ENCODE data around the gene ZIC2. TPM values are rescaled to one million over a fixed set of nuclear protein-coding genes. Genes with fewer than 3 reads are reported as not detected.
"Not testable (repeated sequence)": the region's sequence is repeated elsewhere in the genome, so short reads cannot be mapped to it uniquely, and the experiment has no call there.

ZIC2 gene
- total RNA-seq, 1 donor = not detected

DNA sequence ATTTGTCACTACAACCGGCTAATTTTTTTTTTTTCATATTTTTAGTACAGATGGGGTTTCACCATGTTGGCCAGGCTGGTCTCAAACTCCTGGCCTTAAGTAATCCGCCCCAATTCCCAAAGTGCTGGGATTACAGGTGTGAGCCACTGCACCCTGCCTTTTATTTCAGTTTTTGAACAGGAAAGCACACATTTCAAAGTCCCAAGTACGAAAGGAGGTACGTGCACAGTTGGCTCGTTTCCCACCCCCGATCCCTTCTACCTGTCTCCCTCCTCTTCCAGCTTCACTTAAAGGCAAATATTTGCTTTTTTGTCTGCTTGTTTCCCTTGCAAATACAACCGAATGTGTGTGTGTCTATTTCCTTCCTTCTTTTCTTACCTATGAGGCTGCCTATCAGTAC lies 40.5 kb upstream of the ZIC2 start:
- no peak overlapping the region for H3K27ac ChIP-seq (ENCODE audit: low read depth, low read length)
- no peaks in the 10 kb centered on the region for H3K36me3 ChIP-seq (ENCODE audit: insufficient read depth, low read length)
- TF ChIP-seq, protein P1, sequence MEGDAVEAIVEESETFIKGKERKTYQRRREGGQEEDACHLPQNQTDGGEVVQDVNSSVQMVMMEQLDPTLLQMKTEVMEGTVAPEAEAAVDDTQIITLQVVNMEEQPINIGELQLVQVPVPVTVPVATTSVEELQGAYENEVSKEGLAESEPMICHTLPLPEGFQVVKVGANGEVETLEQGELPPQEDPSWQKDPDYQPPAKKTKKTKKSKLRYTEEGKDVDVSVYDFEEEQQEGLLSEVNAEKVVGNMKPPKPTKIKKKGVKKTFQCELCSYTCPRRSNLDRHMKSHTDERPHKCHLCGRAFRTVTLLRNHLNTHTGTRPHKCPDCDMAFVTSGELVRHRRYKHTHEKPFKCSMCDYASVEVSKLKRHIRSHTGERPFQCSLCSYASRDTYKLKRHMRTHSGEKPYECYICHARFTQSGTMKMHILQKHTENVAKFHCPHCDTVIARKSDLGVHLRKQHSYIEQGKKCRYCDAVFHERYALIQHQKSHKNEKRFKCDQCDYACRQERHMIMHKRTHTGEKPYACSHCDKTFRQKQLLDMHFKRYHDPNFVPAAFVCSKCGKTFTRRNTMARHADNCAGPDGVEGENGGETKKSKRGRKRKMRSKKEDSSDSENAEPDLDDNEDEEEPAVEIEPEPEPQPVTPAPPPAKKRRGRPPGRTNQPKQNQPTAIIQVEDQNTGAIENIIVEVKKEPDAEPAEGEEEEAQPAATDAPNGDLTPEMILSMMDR (IDR thresholded peaks at IDR 0.05; ENCODE audit: extremely low read depth, low read depth, low read length) = no peak
- no peak overlapping the region for H3K4me2 ChIP-seq (ENCODE audit: insufficient read depth, low read length)
- no peak for DNase-seq (ENCODE audit: insufficient read length, low spot score, missing footprints)
- H3K79me2 ChIP-seq (ENCODE audit: insufficient read depth, low read length) = no peaks in the 10 kb centered on the region
- no peaks in the 10 kb centered on the region for H3K9me3 ChIP-seq (ENCODE audit: low read depth, low read length)
- H4K20me1 ChIP-seq (ENCODE audit: insufficient read depth, low read length) = no peaks in the 10 kb centered on the region
- H3K4me1 ChIP-seq (ENCODE audit: insufficient read depth, low read length) = no peaks in the 10 kb centered on the region
- no peak overlapping the region for H3K4me3 ChIP-seq (ENCODE audit: insufficient read depth, low read length)
- H3K27me3 ChIP-seq (ENCODE audit: insufficient read depth, low read length) = peaks cover 5% of the 10 kb centered on the region
- no peak overlapping the region for H2AFZ ChIP-seq (ENCODE audit: low read length)

DNA sequence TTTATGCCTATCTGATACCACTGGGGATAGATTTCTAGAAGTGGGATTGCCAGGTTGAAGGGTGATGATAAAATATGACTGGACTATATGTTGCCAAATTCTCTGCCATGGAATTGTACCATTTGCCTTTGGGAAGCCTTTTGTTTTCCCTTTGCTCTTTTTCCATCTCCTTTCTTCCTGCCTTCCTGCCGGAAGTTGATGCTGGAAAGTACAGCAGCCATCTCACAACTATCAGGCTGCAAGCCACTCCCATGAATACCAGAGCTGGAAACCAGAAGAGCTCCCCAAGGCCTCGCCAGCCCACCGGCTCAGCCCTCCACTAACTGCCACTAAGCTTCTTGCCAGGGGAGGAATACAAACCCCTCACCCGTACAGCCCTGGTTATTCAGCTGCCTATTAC lies 39.7 kb upstream of the ZIC2 start:
- no peaks in the 10 kb centered on the region for H4K20me1 ChIP-seq (ENCODE audit: insufficient read depth, low read length)
- no peak overlapping the region for H3K27ac ChIP-seq (ENCODE audit: low read depth, low read length)
- no peak for DNase-seq (ENCODE audit: insufficient read length, low spot score, missing footprints)
- H3K36me3 ChIP-seq (ENCODE audit: insufficient read depth, low read length) = no peaks in the 10 kb centered on the region
- no peak overlapping the region for H3K4me2 ChIP-seq (ENCODE audit: insufficient read depth, low read length)
- H3K79me2 ChIP-seq (ENCODE audit: insufficient read depth, low read length) = no peaks in the 10 kb centered on the region
- peaks cover 5% of the 10 kb centered on the region for H3K27me3 ChIP-seq (ENCODE audit: insufficient read depth, low read length)
- H2AFZ ChIP-seq (ENCODE audit: low read length) = no peak overlapping the region
- TF ChIP-seq, protein P1 (IDR thresholded peaks at IDR 0.05; ENCODE audit: extremely low read depth, low read depth, low read length) = no peak
- no peaks in the 10 kb centered on the region for H3K4me1 ChIP-seq (ENCODE audit: insufficient read depth, low read length)
- no peak overlapping the region for H3K4me3 ChIP-seq (ENCODE audit: insufficient read depth, low read length)
- H3K9me3 ChIP-seq (ENCODE audit: low read depth, low read length) = no peaks in the 10 kb centered on the region

DNA sequence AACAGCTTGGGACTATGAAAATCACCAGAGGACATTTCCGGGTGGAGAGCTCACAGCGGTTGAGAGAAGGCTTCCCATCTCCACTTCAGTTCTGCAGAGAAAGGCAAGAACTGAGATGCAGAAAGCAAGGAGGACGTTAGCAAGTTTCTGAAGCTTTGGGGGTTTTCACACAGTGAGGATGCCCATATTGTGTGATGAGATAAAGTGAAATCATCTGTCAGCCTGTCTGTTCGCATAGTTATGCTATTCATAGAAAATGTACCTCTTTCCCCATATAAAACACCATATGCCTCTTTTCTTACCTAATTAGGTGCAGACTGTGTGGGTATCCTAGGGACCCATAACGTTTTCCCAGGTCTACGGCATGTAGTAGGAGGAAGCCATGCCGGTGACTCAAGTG lies 37.5 kb upstream of the ZIC2 start:
- no peaks in the 10 kb centered on the region for H3K36me3 ChIP-seq (ENCODE audit: insufficient read depth, low read length)
- TF ChIP-seq, protein P1 (IDR thresholded peaks at IDR 0.05; ENCODE audit: extremely low read depth, low read depth, low read length) = no peak
- no peak for DNase-seq (ENCODE audit: insufficient read length, low spot score, missing footprints)
- H3K79me2 ChIP-seq (ENCODE audit: insufficient read depth, low read length) = no peaks in the 10 kb centered on the region
- H3K4me3 ChIP-seq (ENCODE audit: insufficient read depth, low read length) = no peak overlapping the region
- H3K4me1 ChIP-seq (ENCODE audit: insufficient read depth, low read length) = no peaks in the 10 kb centered on the region
- H4K20me1 ChIP-seq (ENCODE audit: insufficient read depth, low read length) = no peaks in the 10 kb centered on the region
- no peak overlapping the region for H2AFZ ChIP-seq (ENCODE audit: low read length)
- H3K9me3 ChIP-seq (ENCODE audit: low read depth, low read length) = no peaks in the 10 kb centered on the region
- no peak overlapping the region for H3K27ac ChIP-seq (ENCODE audit: low read depth, low read length)
- peaks cover 14% of the 10 kb centered on the region for H3K27me3 ChIP-seq (ENCODE audit: insufficient read depth, low read length)
- no peak overlapping the region for H3K4me2 ChIP-seq (ENCODE audit: insufficient read depth, low read length)

DNA sequence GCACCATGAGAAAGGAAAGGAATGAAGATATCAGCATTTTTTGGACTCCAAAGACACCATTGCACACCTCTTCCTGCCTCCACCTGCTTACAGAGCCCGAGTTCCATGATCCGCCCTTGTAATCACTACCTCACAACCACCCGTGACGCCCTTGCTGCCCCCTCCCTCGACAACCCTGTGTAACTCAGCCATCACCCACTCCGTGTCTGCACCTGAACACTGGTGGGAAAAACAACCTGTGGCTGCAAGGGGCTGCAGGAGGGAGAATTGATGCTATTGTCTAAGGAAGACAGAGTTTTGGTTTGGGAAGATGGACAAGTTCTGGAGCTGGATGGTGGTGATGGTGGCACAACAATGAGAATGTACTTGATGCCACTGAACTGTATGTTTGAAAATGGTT lies 37.0 kb upstream of the ZIC2 start:
- no peaks in the 10 kb centered on the region for H3K4me1 ChIP-seq (ENCODE audit: insufficient read depth, low read length)
- no peak overlapping the region for H2AFZ ChIP-seq (ENCODE audit: low read length)
- H3K4me2 ChIP-seq (ENCODE audit: insufficient read depth, low read length) = no peak overlapping the region
- no peak for DNase-seq (ENCODE audit: insufficient read length, low spot score, missing footprints)
- no peaks in the 10 kb centered on the region for H4K20me1 ChIP-seq (ENCODE audit: insufficient read depth, low read length)
- no peaks in the 10 kb centered on the region for H3K36me3 ChIP-seq (ENCODE audit: insufficient read depth, low read length)
- no peaks in the 10 kb centered on the region for H3K79me2 ChIP-seq (ENCODE audit: insufficient read depth, low read length)
- TF ChIP-seq, protein P1 (IDR thresholded peaks at IDR 0.05; ENCODE audit: extremely low read depth, low read depth, low read length) = no peak
- H3K4me3 ChIP-seq (ENCODE audit: insufficient read depth, low read length) = no peak overlapping the region
- peaks cover 19% of the 10 kb centered on the region for H3K27me3 ChIP-seq (ENCODE audit: insufficient read depth, low read length)
- no peak overlapping the region for H3K27ac ChIP-seq (ENCODE audit: low read depth, low read length)
- no peaks in the 10 kb centered on the region for H3K9me3 ChIP-seq (ENCODE audit: low read depth, low read length)

DNA sequence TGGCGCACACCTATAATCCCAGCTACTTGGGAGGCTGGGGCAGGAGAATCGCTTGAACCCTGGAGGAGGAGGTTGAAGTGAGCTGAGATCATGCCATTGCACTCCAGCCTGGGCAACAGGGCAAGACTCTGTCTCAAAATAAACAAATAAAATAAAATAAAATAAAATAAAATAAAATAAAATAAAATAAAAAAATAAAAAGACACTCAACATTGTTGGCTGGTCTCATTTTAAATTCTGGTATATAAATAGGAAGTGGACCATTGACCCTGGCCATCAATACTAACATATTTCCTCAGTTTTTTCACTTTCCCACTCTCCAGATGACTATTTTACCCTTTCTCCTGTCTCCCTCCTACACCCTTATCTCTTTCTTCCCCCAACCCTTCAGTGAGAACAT lies 36.1 kb upstream of the ZIC2 start:
- H3K4me3 ChIP-seq (ENCODE audit: insufficient read depth, low read length); H2AFZ ChIP-seq (ENCODE audit: low read length); H3K27ac ChIP-seq (ENCODE audit: low read depth, low read length); H3K36me3 ChIP-seq (ENCODE audit: insufficient read depth, low read length); H4K20me1 ChIP-seq (ENCODE audit: insufficient read depth, low read length); DNase-seq (ENCODE audit: insufficient read length, low spot score, missing footprints); H3K4me1 ChIP-seq (ENCODE audit: insufficient read depth, low read length); H3K79me2 ChIP-seq (ENCODE audit: insufficient read depth, low read length); H3K4me2 ChIP-seq (ENCODE audit: insufficient read depth, low read length); H3K9me3 ChIP-seq (ENCODE audit: low read depth, low read length): not testable (repeated sequence)
- peaks cover 28% of the 10 kb centered on the region for H3K27me3 ChIP-seq (ENCODE audit: insufficient read depth, low read length)

Data from osteoblast (primary cell).